ENCODE data around the gene KCTD16.

KCTD16 gene

GRCh38 chr5:144315026-144315425 is 144.4 kb downstream of the KCTD16 start:
- no peak for TF ChIP-seq CTCF (IDR thresholded peaks at IDR 0.05; ENCODE audit: extremely low read depth, missing control alignments)
- no peak for DNase-seq (ENCODE audit: low spot score)

DNA sequence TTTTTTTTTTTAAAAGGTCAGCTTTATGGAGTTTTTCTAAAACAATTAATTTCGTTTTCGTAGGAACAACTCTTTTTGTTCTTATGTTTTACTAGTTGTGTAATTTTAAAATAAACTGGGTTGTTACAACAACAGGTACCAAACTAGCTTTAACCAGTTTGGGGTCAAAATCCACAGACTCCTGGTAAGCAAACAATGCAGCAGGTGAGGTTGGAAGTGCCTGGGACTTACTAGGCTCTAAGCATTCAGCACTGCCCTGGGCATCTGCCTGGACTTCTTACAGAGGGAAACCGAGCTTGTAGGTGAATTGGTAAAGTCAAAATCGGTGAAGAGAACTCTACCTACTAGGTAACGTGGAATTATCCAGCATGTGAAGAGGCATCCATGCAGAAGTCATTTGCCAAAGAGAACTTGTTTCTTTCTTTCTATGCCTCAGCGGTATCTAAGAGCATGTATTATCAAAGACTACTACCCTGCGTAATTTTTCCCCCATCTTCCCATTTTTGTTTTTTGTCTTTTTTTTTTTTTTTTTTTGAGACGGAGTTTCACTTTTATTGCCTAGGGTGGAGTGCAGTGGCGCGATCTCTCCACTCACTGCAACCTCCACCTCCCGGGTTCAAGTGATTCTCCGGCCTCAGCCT is 145.4 kb downstream of the KCTD16 start:
- DNase-seq (ENCODE audit: low spot score) = no peak
- no peak for TF ChIP-seq CTCF (IDR thresholded peaks at IDR 0.05; ENCODE audit: extremely low read depth, missing control alignments)

GRCh38 chr5:144318011-144318410 is 147.3 kb downstream of the KCTD16 start:
- no peak for DNase-seq (ENCODE audit: low spot score)
- no peak for TF ChIP-seq CTCF (IDR thresholded peaks at IDR 0.05; ENCODE audit: extremely low read depth, missing control alignments)

DNA sequence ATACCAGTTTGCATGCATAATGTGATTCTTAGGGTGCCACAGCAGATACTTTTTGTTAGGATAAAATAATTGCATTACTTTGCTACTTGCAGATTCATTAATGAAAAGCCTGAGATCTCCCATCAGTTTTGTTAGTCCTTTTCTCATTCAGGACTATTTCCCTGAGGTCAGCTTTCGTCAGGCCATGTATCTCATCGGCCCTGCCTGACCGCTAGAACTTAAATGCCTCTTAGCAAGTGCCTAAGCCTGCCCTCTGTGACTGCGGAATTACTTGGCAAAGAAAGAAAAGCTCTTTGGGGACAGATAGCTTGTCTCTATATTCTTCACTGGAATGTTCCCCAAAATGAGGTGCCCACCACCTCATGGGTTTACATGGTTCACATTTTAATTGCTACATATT is 147.8 kb downstream of the KCTD16 start:
- DNase-seq (ENCODE audit: low spot score) = no peak
- TF ChIP-seq CTCF (IDR thresholded peaks at IDR 0.05; ENCODE audit: extremely low read depth, missing control alignments) = no peak

DNA sequence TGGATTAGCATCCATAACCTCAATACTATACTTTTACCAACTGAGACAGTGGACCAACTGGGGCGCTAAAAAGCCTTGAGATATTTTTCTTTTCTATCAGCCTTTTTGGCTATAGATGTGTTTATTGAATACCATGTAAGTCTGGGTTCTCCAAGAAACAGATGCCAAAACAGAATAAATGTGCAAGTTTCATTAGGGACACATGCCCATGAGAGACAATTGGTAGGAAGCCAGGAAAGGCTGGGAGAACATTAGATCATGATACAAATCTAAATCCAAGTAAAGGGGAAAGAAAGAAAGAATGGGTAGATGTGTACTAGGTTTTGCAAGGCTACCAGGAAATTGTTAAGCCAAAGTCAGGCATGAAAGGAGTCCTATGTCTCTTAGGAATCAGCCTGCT is 152.5 kb downstream of the KCTD16 start:
- no peak for DNase-seq (ENCODE audit: low spot score)
- TF ChIP-seq CTCF (IDR thresholded peaks at IDR 0.05; ENCODE audit: extremely low read depth, missing control alignments) = no peak

DNA sequence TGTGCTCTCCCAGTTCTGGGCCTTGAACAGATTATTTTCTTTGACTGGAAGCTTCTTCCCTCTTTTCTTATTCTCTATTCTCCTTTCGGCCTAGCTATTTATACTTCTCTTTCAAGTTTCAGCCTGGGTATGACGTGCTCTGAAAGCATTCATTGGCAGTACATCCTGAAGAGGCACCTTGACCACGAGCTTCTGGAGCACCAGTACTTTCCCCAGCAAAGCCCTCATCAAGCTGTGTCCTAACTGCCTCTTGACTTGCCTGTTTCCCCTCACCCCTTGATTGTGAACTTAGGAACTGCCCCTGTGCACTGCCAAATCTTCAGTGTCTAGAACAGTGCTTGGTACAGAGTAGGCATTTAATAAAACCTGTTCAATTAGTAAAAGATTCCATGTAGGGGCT is 154.9 kb downstream of the KCTD16 start:
- DNase-seq (ENCODE audit: low spot score) = no peak
- no peak for TF ChIP-seq CTCF (IDR thresholded peaks at IDR 0.05; ENCODE audit: extremely low read depth, missing control alignments)

- DNase-seq (ENCODE audit: low spot score) = no peak
- no peak for TF ChIP-seq CTCF (IDR thresholded peaks at IDR 0.05; ENCODE audit: extremely low read depth, missing control alignments)
These were observed 157.8 kb downstream of the KCTD16 start for GRCh38 chr5:144328494-144328893.
